22Rv1 (cell line): Measurements from ENCODE around the gene SPEF1.

Experiments
- H3K27ac ChIP-seq: fragments of 450-650 bp; 2 replicates; pipeline ENCODE4 v1.5.1; 2017
- CTCF ChIP-seq: fragments of 450-650 bp; IDR thresholded peaks from 2 replicates; pipeline ENCODE4 v1.5.1; 2017; ENCODE audit warnings: mild to moderate bottlenecking
- ZFX ChIP-seq: fragments of 450-650 bp; IDR thresholded peaks from 2 replicates; pipeline ENCODE4 v1.6.1; 2017; ENCODE audit warnings: antibody characterized with exemption, borderline replicate concordance

SPEF1 gene

GRCh38 chr20:3800878-3801260 is 19.6 kb upstream of the SPEF1 start:
- no peak for TF ChIP-seq ZFX
- TF ChIP-seq CTCF = no peak
- no peak overlapping the region for H3K27ac ChIP-seq

- TF ChIP-seq CTCF = no peak
- H3K27ac ChIP-seq = no peak overlapping the region
Measured at GRCh38 chr20:3800256-3800877, 19.1 kb upstream of the SPEF1 start.

- TF ChIP-seq ZFX = no peak
- no peak for TF ChIP-seq CTCF
- peak overlapping the region; percentile 97; the same call in 1 of the 2 replicates for H3K27ac ChIP-seq
Measured at GRCh38 chr20:3798908-3799248, 17.6 kb upstream of the SPEF1 start.

GRCh38 chr20:3798373-3798768 is 17.1 kb upstream of the SPEF1 start:
- TF ChIP-seq CTCF = no peak
- TF ChIP-seq ZFX = no peak
- peak overlapping the region; percentile 97 for H3K27ac ChIP-seq

- TF ChIP-seq CTCF (no peak), ZFX (no peak)
- peak overlapping the region; percentile 97 for H3K27ac ChIP-seq
Measured at GRCh38 chr20:3797592-3798372, 16.5 kb upstream of the SPEF1 start.

GRCh38 chr20:3797226-3797545 is 15.9 kb upstream of the SPEF1 start:
- TF ChIP-seq ZFX (no peak), CTCF (no peak)
- H3K27ac ChIP-seq = peak overlapping the region; percentile 97

- peak overlapping the region; percentile 97 for H3K27ac ChIP-seq
- no peak for TF ChIP-seq ZFX
- no peak for TF ChIP-seq CTCF
Measured at GRCh38 chr20:3796477-3797225, 15.4 kb upstream of the SPEF1 start.
